NCI-H2029 (cell line): ENCODE results near the gene CREG1.
"Not testable (repeated sequence)": the region's sequence is repeated elsewhere in the genome, so short reads cannot be mapped to it uniquely, and the experiment has no call there.

Experiments used
- DNase-seq: peaks from one replicate; lab custom pipeline; 2025; lab: John Stamatoyannopoulos, UW

The CREG1 gene

GRCh38 chr1:167553136-167554027 lies at the start of gene CREG1:
Gene CREG1 (minus strand): TSS chr1:167553762.
- DNase-seq: peak; percentile 67

- no peak for DNase-seq
Observed at GRCh38 chr1:167602840-167603239, 49.3 kb upstream of the CREG1 start.

- no peak for DNase-seq
Observed at GRCh38 chr1:167601442-167602383, 48.2 kb upstream of the CREG1 start.

- DNase-seq: no peak
Observed at GRCh38 chr1:167599957-167600581, 46.5 kb upstream of the CREG1 start.

GRCh38 chr1:167594822-167595221 lies 41.3 kb upstream of the CREG1 start:
- no peak for DNase-seq

- no peak for DNase-seq
Observed at GRCh38 chr1:167593860-167594259, 40.3 kb upstream of the CREG1 start.

GRCh38 chr1:167592475-167592874 lies 38.9 kb upstream of the CREG1 start:
- DNase-seq: no peak

GRCh38 chr1:167588361-167588760 lies 34.8 kb upstream of the CREG1 start:
- no peak for DNase-seq

GRCh38 chr1:167587872-167588271 lies 34.3 kb upstream of the CREG1 start:
- DNase-seq: no peak

GRCh38 chr1:167587342-167587741 lies 33.8 kb upstream of the CREG1 start:
- no peak for DNase-seq

- no peak for DNase-seq
Observed at GRCh38 chr1:167584581-167584980, 31.0 kb upstream of the CREG1 start.

GRCh38 chr1:167582722-167583121 lies 29.2 kb upstream of the CREG1 start:
- no peak for DNase-seq

- no peak for DNase-seq
Observed at GRCh38 chr1:167582064-167582463, 28.5 kb upstream of the CREG1 start.

GRCh38 chr1:167579986-167580385 lies 26.4 kb upstream of the CREG1 start:
- DNase-seq: no peak

GRCh38 chr1:167578939-167579521 lies 25.5 kb upstream of the CREG1 start:
- no peak for DNase-seq

GRCh38 chr1:167575649-167576048 lies 22.1 kb upstream of the CREG1 start:
- no peak for DNase-seq

- no peak for DNase-seq
Observed at GRCh38 chr1:167573035-167573434, 19.5 kb upstream of the CREG1 start.

- not testable (repeated sequence) for DNase-seq
Observed at GRCh38 chr1:167570712-167571111, 17.1 kb upstream of the CREG1 start.

GRCh38 chr1:167567663-167568062 lies 14.1 kb upstream of the CREG1 start:
- DNase-seq: no peak

- no peak for DNase-seq
Observed at GRCh38 chr1:167566766-167567165, 13.2 kb upstream of the CREG1 start.

GRCh38 chr1:167565922-167566321 lies 12.4 kb upstream of the CREG1 start:
- no peak for DNase-seq
